ENCODE measurements around the gene MEF2D. TPM values are rescaled to one million over a fixed set of nuclear protein-coding genes. Genes with fewer than 3 reads are reported as not detected.

Gene MEF2D
- total RNA-seq, 2 donors from 2014 or later = 142 to 157 TPM

Other genes with a start within 250 kb of the MEF2D start
- 10 to 100 TPM; 59.0 to 79.2 TPM for gene SMG5, start 217.9 kb downstream of the MEF2D start, total RNA-seq
- gene TMEM79, start 216.4 kb downstream of the MEF2D start, total RNA-seq = 1 to 10 TPM; 3.2 to 3.5 TPM
- gene GLMP, start 205.1 kb downstream of the MEF2D start, total RNA-seq = 10 to 100 TPM; 21.2 to 25.0 TPM
- gene VHLL, start 201.5 kb downstream of the MEF2D start, total RNA-seq = not detected
- gene CCT3, start 162.5 kb downstream of the MEF2D start, total RNA-seq = 10 to 100 TPM; 75.3 to 77.6 TPM
- under 1 TPM in 1 of 2 donors, not detected in 1; 0.40 TPM for gene TSACC, start 162.2 kb downstream of the MEF2D start, total RNA-seq
- not detected for gene RHBG, start 131.6 kb downstream of the MEF2D start, total RNA-seq
- not detected for gene IQGAP3, start 71.8 kb upstream of the MEF2D start, total RNA-seq
- under 1 TPM in 1 of 2 donors, not detected in 1; 0.94 TPM for gene TTC24, start 78.9 kb upstream of the MEF2D start, total RNA-seq
- 10 to 100 TPM; 27.5 to 32.0 TPM for gene NAXE, start 91.0 kb upstream of the MEF2D start, total RNA-seq
- gene GPATCH4, start 100.7 kb upstream of the MEF2D start, total RNA-seq = 10 to 100 TPM; 39.2 to 39.6 TPM
- gene HAPLN2, start 118.6 kb upstream of the MEF2D start, total RNA-seq = under 1 TPM in 1 of 2 donors, not detected in 1; 0.35 TPM
- not detected for gene BCAN, start 141.3 kb upstream of the MEF2D start, total RNA-seq
- gene NES, start 176.6 kb upstream of the MEF2D start, total RNA-seq = not detected
- 1 to 10 TPM; 1.5 to 4.5 TPM for gene CRABP2, start 204.8 kb upstream of the MEF2D start, total RNA-seq
- gene METTL25B, start 227.7 kb upstream of the MEF2D start, total RNA-seq = 10 to 100 TPM; 13.1 to 21.6 TPM
- gene ISG20L2, start 228.0 kb upstream of the MEF2D start, total RNA-seq = 10 to 100 TPM; 41.4 to 54.2 TPM
- gene MRPL24, start 240.3 kb upstream of the MEF2D start, total RNA-seq = 10 to 100 TPM; 18.7 to 25.1 TPM

Measured in T-helper 17 cell (primary cell).